Middle frontal gyrus (tissue), 1 donor: ENCODE data around the gene ZNF853.
"Not testable (repeated sequence)": the region's sequence is repeated elsewhere in the genome, so short reads cannot be mapped to it uniquely, and the experiment has no call there.

Source experiments
- DNase-seq: peaks from one replicate; pipeline ENCODE4 v3.0.0-alpha.2; 2015; ENCODE audit warnings: low spot score; ENCODE audit errors: extremely low spot score

ZNF853 gene

GRCh38 chr7:6651851-6652445 lies 36.5 kb downstream of the ZNF853 start:
- DNase-seq = no peak

- DNase-seq = no peak
Observed at GRCh38 chr7:6652446-6653011, 37.1 kb downstream of the ZNF853 start.

DNA sequence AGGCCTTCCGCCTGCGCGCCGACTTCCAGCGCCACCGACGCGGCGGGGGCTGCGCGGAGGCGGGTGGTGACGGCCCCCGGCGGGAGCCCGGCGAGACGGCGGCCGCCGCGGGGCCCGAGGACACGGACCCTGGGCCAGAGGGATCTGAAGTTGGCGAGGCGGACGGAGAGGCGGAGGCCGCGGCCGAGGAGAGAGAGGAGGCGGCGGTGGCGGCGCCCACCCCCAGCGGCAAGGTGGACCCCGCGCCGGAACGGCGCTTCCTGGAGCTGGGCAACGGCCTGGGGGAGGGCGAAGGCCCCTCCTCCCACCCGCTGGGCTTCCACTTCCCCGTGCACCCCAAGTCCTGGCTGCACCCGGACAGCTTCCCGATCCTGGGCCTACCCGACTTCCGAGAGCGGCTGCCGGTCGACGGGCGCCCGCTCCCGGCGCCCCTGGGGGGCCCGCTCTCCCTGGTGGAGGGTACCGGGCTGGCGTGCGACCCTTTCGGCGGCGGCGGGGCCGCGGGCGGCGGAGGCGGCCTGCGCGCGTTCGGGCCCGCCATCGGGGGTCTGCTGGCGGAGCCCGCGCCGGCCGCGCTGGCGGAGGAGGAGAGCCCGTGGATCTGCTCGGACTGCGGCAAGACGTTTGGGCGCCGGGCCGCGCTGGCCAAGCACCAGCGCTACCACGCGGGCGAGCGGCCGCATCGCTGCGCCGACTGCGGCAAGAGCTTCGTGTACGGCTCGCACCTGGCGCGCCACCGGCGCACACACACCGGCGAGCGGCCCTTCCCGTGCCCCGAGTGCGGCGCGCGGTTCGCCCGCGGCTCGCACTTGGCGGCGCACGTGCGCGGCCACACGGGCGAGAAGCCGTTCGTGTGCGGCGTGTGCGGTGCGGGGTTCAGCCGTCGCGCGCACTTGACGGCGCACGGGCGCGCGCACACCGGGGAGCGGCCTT lies 37.9 kb downstream of the ZNF853 start:
- no peak for DNase-seq

GRCh38 chr7:6654113-6654841 lies 38.9 kb downstream of the ZNF853 start:
- no peak for DNase-seq

DNA sequence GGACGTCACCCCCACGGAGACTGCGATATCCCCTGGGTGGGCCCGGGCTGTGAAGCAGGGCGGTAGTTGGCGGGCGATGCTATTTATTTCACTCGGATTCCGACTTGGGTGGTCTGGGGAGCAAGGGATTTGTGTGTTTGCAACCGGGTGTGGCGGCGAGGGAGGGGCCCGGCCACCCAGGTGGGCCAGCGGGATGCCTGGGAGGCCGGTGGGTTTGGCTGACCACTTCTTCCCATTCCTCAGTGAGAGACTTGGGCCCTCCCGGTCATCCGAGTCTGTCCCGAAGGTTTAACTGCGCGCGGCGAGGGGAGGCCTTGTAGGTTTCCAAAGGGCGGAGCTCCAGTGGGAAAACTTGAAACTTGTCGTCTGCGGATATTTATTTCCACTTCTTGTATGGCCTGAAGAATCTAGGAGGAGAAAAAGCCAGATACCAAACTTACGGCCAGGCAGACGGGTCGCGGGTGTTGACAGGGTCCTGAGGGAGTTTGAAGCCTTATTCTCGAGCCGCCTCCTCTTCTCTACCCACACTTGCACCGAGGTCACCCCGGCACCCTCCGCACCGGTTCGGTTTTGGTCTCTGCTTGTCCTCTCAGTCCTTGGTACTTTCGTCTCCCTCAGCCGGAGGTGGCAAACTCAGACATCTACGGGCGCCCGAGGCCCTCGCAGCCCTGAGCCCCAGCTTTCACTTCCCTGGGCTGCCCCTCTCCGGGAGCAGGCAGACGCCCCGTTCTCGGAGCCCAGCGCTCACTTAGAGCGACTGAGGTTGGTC lies 39.6 kb downstream of the ZNF853 start:
- no peak for DNase-seq

- DNase-seq = no peak
Observed at GRCh38 chr7:6655636-6656385, 40.4 kb downstream of the ZNF853 start.

DNA sequence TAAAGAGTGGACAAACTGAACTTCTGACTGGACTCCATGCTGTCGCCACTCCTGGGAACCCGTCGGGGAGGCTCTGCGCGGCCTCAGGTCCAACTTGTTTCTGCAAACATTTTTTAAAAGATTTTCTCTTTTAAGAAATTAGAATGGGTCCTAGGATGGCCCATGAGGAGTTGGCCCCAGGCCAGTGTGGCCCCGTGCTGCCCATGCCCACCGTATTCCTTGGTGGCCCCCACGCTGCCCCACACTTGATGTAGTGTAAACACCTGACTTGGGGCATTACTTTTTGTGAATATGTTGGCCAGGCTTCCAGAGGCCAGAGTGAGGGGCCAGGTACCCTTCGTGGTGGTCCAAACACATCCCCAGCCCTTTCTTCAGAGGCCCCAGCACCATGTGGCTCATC lies 41.0 kb downstream of the ZNF853 start:
- DNase-seq = no peak

DNA sequence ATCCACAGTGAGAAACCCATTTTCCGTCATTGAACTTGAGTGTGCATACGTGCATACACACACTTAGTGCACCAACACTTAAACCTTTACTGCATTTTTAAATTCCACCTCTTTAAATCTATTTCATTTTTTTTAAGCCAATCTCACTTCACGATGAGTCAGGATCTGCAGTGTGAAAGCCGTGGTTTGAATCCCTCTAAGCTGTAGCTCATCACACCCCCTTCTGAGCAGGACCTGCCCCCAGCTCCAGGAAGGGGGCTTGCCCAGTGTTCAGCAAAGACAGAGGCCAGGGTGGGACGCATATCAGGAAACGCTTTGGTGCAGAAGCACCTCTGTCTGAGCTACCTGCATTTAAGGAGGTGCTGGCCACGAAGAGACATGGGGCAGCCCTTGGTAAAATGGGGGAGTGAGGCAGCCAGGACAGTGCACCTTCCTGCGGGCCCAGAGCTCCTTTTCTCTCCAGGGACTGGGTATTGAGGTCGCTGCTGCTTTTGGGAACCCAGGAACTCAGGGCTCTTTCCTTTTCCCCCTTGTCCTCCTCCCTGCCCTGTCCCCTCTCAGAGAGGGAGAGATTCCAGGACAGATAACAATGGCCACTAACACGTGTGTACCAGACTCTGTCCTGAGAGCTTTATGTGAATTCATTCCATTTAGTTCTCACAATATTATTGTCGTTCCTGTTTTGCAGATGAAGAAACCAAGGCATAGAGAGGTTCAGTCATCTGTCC lies 43.4 kb downstream of the ZNF853 start:
- DNase-seq = no peak

DNA sequence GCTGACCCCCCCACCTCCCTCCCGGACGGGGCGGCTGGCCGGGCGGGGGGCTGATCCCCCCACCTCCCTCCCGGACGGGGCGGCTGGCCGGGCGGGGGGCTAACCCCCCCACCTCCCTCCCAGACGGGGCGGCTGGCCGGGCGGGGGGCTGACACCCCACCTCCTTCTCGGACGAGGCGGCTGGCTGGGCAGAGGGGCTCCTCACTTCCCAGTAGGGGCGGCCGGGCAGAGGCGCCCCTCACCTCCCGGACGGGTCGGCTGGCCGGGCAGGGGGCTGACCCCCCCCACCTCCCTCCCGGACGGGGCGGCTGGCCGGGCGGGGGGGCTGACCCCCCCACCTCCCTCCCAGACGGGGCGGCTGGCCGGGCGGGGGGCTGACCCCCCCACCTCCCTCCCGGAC lies 55.4 kb downstream of the ZNF853 start:
- DNase-seq = not testable (repeated sequence)
